8988T (cell line): Measurements from ENCODE around the gene ESYT3.
"Not testable (repeated sequence)": the region's sequence is repeated elsewhere in the genome, so short reads cannot be mapped to it uniquely, and the experiment has no call there.

ENCODE experiments used
- DNase-seq: peaks from one replicate; pipeline ENCODE4 v3.0.0; 2011

The ESYT3 gene

DNA sequence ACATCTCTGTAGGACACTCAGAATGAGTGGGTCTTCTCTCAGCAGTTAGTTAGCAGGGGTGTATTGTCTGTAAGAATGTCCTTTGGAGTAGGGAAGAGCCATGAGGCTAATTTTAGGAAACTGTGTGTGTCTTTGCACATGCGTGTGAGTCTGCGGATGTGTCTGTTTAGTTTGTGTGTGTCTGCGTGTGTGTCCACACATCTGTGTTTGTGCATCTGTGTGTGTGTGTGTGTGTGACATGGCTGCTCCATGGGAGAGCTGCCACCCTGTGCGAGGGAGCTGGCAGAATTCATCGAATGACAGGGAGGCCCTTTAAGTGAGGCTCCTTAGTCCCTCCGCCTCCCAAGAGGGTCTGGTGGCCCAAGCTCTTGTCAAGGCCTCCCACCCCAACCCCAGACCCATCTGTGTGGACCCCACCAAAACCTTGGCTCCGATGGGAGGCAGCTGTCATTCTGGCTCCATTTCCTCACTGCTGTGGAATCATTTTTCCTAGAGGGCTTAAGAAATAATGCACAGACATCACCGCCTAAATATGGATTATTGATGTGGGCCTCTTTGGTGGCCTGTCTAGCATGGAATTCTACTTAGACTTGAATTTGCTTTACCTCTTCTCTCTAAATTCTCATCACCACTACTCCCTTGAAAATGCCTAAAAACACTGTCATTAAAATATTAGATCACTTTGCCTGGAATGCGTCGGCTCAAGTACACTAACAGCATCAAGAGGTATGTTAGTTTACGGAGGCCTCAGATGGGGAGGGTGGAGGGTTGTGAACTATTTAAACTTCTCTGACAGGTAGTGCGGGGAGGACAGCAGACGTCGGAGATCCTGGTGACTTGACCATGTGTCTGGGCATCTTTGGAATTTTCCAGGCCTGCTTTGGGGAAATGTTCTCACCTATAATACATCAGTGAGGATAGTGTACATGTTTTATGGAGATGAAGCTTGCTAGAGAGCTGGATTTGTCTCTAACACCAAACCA lies 9.4 kb downstream of the ESYT3 start:
- DNase-seq = no peak

DNA sequence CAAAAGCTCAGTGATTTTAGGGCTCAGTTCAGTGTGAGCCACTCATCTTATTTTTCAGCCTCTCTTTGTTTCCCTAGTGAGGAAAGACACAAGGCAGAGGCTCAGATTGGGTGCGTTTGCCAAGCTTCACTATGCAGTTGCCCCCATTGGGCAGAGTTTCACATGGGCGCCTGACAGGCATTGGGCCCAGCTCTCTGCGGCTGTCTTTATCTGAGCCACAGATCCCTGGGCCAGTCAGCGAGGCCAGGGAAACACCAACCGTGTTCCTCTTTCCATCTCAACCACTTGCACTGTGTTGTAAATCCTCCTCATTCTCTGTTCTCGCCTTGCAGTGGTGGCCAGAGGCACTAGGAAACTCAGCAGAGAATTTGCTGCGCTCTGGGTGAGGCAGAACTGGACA lies 10.8 kb downstream of the ESYT3 start:
- DNase-seq = no peak

DNA sequence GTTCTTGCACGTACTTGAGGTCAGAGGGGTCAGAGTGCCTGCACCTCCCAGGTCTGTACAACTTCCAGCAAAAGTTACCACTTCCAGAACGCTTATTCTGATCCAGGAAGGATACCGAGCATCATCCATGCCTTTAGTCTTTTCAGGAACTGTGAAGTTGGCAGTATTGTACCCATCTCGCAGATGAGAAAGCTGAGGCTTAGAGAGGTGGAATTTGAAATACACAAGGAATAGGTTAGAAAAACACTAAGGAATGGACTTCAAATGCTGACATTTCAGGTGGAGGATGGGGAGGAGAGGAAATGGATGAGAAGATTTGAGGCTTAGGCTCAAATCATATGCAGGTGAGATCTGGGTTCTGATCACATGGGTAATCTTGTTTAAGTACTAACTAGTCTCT lies 11.2 kb downstream of the ESYT3 start:
- no peak for DNase-seq

DNA sequence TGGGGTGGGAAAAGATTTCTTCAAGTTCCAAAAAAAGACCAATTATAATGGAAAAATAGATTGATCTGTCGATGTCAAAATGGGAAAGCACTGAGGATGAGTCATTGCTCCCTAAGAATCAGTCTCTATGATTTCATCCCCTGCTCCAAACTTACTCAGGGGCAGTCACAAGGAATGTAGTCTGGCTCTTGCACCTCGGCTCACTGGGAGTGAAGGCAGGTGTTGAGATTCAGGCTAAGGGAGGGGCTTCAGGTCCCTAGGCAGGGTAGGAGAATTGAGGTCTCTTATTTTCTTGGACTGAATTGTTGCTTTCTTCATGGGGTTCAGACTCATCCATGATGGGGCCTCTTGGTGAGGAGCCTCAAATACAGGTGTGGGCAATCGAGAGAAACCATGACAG lies 14.2 kb downstream of the ESYT3 start:
- no peak for DNase-seq

DNA sequence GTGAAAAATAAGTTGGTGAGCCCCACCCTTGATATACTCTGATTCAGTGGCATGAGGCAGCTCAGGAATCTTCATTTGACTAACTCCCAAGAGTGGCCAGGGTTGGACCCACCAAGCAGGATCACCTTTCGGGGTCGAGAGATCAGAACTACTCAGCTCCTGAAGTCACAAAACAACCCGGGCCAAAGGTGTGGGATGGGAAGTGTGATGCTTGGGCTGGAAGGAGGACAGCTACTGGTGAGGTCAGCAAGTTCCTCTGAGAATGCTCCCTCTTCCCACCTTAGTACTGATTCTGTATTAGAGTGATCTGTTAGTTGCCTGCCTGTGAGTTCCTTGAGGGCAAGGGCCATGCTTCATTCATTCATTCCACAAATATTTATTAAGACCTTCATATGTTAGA lies 15.1 kb downstream of the ESYT3 start:
- no peak for DNase-seq

DNA sequence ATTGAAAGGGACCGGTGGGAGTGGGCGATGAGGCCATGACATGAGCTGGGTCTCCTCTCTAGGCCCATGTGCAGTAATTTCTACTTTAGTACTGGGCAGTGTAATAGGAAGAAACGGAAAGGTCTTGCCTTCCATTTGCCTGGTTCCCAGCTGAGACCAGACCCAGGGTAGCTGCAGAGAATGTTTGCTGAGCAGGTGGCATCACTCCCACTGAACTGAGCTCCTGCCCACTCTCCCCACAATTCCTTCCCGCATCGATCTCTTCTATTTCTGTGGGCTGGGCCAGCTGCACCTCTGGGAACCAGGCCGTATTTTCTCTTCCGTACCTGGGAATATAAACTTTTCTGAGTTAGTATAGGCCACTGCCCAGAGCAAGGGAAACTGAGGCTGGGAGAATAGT lies 15.8 kb downstream of the ESYT3 start:
- DNase-seq = no peak

DNA sequence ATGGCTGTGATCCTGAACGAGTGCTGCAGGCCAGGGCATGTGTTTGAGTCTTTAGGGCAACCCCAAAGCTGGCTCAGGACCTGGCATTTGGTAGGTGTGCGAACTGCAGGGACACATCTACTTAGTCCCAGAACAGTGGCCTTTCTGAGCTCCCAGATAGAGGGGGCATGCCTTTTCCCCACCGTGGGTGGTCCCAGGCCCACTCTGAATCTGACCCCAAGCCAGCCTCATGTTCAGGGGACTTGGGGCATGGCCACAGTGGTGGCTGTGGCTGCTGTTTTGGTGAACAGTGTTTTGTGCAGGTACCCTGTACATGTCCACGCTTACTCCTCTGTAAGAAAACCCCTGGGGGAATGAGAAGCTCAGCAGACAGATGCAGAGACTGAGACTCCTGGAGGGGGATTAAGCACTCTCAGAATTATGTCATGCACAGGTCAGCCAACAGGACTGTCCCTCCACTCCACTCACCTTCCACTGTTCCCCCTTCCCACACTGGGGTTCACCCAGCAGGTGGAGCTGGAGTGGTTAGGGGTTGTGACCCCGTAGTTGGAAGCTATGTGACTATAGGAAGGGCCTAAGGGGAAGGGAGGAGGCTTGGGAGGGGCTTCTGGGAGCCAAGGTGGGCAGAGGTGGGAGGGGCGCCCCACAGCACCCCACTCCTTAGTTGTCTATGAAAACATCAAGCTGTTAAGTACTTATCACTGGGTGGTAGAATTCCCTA lies 16.4 kb downstream of the ESYT3 start:
- DNase-seq = no peak

DNA sequence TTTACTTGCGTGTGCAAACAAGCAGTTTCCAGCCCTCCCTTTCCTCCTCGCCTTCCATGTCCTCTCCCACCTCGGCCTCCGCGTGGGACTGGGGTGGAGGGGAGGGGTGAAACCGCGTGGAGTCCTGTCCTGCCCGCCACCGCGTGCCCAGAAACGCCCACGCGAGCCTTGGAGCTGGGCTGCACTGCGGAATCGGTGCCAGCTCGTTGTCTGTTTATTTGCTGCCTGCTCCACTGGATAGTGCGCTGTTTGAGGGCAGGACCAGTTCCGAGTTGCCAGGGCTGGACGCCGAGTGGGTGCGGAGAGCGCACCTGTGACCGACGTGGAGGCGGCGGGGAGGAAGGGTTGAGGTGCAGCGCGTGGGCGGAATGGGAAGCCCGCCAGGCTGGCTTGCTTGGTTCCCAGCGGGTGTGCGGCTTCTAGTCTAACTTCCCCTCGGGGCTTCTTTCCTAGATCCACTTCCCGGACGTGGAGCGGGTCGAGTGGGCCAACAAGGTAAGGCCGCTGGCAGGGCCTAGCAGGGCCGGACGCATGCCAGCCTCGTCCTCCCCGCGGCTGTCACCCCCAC lies 17.3 kb downstream of the ESYT3 start:
- no peak for DNase-seq

DNA sequence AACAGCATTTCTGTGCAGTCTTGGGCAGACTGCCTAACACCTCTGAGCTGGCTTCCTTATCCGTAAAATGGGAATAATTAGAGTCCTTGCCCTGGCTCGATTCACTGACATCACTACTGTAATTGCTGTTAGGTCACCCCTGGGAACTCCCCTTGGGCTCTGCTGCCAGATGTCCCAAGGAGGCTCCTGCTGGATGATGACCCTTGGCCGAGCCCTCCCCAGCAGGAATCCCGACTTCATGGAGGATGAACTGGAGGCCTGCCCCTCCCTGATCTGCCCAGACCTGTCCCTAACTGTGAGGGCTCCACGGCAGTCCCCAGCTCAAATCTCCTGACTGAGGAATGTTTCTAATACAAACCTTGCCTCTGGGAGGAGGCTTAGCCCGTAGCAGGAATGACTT lies 18.0 kb downstream of the ESYT3 start:
- no peak for DNase-seq

DNA sequence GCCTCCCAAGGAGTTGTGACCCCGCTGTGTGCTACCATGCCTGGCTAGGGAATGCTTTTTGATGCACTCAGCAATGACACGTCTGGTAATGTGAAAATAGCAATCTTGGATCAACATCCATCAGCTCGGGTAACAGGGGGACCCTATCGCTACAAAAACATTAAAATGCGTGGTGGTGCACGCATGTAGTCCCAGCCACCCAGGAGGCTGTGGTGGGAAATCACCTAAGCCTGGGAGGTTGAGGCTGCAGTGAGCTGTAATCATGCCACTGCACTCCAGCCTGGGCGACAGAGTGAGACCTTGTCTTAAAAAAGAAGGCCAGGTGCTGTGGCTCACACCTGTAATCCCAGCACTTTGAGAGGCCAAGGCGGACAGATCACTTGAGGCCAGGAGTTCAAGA lies 19.5 kb downstream of the ESYT3 start:
- DNase-seq = not testable (repeated sequence)

DNA sequence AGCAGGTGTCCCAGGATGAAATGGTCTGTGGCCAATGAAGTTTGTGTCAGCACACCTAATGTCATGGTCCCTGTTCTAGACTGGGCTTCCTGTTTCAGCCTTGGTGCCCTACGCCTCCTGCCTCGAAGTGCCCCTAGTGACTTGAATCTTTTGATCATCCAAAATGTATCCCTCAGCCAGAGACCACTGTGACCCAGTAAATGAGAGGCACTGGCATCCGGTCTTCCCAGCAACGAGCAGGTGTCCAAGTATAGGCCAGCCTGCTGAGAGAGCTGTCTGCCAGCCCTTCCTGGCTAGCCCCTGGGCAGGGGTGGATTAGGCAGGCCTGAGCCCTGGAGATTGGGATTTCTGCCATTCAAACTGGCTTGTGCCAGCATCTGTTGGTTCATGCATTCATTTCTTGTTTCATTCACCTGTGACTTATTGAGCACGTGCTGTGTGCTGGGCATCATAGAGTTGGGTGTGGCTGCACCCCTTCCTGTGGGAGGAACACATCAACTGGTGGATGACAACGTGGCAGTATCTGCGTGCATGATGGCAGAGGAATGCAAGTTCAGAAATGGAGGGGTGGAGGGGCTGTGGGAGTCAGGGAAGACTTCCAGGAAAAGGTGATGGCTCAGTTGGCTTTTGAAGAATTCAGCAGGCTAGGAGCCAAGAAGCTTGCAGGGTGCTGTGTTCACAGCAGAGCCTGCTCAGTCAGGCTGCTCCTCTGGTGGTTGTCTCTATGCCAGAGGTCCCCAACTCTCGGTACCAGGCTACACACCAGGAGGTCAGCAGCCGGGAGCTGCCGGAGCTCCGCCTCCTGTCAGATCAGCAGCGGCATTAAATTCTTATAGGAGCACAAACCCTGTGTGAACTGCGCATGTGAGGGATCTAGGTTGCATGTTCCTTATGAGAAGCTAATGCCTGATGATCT lies 21.6 kb downstream of the ESYT3 start:
- DNase-seq = no peak

DNA sequence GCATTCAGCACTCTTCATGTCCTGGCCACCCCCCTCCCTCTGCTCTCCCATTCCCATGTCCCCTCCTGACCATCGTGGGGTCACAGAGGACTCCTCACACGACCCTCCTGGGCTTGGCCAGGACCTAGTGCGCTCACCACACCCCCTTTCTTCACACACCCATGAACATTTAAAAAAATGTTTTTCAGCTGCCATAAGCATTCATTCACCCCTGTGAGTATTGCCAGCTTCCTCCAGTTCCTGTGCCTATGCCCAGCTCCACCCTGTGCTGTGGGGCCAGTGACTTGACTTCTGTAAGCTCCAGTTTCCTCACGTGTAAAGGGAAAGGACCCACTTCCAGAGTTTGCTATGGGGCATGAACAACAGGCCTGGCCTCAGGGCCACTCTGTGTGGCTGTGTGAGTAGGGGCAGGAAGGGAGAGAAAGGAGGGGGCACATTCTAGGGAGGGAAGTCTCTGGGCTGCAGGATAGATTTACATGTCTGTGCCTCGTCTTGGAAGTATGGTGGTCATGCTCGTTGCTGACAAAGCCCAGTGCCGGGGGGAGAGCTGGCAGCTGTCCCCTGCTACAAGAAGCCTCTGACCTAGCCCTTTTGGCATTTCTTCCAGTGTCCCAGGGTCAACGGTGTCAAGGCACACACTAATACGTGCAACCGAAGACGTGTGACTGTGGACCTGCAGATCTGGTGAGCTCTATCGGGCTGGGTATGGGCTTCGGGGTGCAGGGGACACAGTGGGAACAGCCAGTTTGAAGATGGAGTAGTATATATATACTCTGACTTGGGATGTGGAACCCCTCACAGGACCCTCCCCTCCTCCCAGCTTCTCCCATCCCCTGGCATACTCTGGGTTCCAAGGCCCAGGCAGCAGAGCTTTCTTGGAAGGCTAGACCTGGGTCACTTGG lies 22.8 kb downstream of the ESYT3 start:
- no peak for DNase-seq

DNA sequence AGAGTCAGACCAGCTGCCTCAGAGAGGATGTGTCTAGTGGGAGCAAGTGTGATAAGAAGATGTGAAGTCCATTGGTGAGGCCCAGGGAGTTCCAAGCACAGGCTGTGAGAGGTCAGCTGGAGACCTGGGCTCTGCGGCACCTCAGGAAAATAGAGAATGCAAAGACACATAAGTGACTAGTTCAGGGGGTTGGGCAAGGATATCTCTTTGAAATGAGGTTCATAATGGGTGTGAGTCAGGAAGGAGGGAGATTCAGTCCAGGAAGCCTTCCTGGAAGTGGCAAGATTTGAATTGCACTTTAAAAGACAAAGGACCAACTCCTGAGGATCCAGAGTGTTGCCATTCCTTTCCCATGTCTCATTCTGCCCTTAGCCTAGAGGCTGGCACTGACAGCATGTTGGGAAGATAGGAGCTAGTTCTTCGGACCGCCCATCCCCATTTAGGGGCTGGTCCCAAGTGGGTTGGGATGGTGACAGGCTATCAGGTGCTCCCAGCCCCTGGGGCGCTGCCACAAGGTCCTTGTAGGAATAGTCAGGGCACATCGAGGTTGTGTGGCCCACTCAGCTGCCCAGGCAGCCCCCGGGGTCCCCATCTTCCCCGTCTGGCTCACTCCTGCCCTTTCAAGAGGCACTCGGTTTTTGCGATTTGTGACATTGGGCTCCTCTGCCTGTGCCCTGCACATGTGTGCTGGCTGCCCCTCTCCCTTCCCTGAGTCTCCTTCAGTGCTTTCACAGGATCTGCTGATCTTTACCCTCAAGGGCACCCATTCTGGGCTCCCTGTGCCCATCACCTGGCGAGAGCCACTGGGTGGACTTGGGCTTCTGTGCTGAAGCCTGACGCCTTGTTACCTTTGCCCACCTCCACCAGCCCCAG lies 23.7 kb downstream of the ESYT3 start:
- DNase-seq = no peak

DNA sequence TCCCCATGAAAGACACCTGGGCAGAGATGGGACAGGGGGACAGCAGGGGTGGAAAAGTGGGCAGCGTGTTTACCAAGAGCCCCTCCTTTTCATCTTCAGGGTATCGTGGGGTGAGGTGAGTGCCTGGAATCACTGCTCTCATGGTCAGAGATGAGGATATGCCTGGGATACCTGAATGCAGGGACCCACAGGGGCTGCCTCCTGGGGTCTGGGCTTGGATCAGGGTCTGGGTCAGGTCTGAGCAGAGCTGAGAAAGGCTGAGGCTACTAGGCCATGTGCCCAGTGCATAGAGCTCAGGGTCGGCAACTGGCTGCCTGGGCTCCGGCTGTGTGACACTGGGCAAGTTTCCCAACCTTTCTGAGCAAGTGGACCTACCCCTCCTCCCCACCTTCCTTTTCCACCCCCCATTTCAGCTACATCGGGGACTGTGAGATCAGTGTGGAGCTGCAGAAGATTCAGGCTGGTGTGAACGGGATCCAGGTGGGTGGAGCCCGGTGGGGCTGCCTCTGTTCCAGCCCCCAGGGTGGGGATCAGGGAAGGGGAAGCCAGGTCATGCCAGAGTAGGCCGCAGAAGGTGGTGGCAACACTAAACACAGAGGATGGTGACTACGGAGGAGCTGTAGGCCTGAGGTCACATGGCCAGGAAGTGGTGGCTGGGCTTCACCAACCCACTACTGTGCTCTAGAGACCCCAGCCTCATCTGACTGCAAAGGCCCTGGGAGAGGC lies 24.5 kb downstream of the ESYT3 start:
- no peak for DNase-seq

DNA sequence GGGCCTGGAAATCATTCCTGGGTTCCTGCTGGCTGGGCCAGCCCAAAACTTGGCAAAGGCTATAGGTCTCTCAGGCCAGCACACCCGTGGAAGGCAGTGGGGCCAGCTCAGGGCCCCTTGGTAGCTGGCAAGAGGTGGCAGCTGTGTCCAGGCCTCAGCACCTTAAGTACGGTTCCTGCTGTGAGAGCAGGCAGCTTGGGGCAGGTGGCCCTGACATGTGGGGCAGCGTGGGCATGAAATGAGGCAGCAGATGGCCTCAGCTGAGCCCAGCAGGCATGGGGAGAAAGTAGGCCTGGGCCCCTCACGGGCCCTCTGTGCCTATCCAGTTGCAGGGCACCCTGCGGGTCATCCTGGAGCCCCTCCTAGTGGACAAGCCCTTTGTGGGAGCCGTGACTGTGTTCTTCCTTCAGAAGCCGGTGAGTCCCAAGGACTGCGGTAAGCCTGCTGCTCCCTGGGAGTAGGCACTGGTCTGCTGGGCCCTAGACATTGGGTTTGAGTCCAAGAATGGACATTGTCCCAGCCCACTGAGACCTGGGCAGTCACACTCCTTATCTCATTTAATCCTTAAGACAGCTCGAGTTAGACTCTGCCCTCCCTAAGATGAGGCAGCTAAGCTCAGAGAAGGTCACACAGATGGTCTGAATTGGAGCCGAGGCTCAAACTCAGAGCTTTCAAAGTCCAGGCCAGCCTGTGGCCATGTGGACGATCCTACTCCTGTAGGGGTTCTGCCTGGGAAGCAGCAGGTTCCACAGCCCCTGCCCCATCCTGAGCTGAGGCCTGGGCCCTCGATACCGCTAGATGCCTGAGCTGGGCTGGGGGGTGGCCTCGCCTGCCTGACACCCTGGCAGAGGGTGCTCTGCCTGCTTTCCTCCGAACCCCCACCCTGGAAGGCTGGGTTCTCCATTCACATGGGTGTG lies 25.5 kb downstream of the ESYT3 start:
- DNase-seq = no peak

DNA sequence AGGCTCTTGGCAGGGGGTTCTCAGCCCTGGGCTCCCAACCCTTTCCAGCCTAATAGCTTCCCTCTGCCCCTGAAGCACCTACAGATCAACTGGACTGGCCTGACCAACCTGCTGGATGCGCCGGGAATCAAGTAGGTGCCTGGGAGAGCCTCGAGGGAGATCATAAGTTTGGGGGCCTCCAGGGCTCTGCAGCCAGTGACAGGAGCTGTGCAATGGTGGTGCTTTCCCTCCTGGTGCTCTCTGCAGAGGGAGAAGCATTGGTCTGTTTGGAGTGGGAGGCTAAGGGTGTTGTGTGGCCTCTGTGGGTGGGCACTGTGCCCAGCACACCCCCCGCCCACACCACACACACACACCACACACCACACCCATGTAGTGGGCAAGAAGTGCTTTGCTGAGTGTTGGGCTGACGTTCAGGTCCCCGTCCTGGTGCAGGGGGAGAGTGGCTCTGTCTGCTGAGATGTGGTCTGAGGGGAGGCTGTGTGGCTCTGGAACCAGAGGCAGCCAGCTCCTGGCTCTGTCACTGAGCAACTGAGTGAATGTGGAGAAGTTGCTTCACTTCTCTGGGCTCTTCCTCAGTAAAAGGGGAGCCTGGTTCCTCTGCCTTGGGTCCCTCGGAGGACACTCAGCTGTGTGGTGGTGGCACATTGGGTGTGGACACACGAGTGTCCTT lies 26.3 kb downstream of the ESYT3 start:
- no peak for DNase-seq

DNA sequence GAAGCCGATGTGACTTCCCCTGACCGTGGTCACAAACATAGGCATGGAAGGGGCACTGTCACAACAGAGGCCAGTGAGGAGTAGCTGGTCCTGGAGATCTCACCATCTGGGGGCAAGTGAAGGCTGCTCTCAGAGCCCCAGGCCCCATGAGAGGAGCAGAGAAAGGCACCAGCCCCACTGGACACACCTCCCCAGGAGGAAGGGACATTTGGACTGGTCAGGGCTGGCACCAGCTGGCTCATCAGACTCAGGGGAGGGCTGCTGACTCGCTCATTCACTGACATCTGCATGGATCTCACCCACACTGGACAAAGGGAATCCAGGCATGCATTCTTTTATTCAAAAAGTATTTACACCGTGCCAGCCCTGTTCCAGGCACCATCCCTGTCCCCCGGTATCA lies 26.8 kb downstream of the ESYT3 start:
- DNase-seq = no peak

DNA sequence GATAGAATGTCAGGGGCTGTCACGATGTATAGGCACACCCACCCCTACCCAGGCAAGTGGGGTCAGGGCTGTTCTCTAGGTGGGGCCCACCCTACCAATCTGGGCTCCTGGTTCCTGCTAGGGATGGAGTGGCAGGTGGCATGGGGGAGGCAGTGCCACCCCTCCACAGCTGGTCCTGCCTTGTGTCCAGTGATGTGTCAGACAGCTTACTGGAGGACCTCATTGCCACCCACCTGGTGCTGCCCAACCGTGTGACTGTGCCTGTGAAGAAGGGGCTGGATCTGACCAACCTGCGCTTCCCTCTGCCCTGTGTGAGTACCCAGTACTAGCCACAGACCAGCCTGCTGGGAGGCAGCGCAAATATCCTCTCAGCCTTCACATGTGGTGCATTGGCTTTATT lies 27.5 kb downstream of the ESYT3 start:
- no peak for DNase-seq
